Measurements from ENCODE around the gene OR10A6.

OR10A6 gene

DNA sequence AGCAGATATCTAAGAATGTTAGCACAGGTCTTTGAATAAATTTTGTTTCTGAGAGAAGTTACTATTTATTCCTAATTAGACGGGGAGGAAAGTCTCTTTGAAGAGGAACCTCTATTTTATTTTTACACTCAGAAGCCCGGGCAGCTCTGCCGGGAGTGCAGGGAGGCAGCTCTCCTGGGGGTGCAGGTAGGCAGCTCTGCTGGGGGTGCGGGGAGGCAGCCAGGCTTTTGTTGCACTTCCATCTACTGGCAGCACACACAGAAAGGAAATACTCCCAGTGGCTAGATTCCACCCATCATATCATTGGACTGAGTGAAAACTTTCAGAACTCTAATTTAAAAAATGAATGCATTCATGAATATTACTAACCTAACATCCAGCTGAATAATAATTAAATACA is 24.6 kb downstream of the OR10A6 start:
- Histone ChIP-seq H3K9me3 (ENCODE audit: low read depth, low read length) (no peaks in the 10 kb centered on the region), H3K9ac (ENCODE audit: insufficient read length) (no peak overlapping the region), H3K27ac (no peak overlapping the region), H3K4me3 (no peak overlapping the region), H3K36me3 (ENCODE audit: insufficient read depth, low read length) (no peaks in the 10 kb centered on the region)
- no peak for DNase-seq (ENCODE audit: low read depth, low spot score)
- no peak for TF ChIP-seq POLR2AphosphoS5 (IDR thresholded peaks at IDR 0.05; ENCODE audit: borderline replicate concordance, low read depth, low read length)
- TF ChIP-seq FOXP2 (optimal IDR thresholded peaks at IDR 0.05; ENCODE audit: control extremely low read depth, extremely low read length, insufficient read depth), result no peak
- TF ChIP-seq EZH2 (IDR thresholded peaks at IDR 0.05), result no peak

DNA sequence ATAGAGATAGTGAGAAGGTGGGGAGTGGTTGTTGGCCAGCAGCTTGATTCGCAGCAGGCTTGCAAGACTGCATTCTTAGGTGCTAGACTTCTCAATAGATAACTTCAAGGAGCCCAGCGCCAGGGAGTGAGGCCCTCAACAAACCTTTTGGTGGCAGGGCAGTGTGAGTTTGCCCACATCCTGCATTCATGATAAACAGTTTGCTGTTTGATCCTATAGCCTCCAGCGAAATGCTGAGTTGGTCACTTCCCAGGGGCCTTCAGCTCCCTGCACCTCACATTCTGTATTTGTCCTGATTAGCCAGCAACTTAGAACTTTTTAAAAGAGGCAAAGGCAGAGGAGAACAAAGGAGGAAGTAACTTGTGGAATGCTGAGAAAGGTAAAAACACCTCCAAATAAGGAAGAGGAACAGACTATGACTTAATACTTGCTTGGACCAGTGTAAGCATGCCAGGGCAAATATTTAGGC is 25.1 kb downstream of the OR10A6 start:
- H3K27ac ChIP-seq, result no peak overlapping the region
- H3K4me3 ChIP-seq, result no peak overlapping the region
- H3K9me3 ChIP-seq (ENCODE audit: low read depth, low read length), result no peaks in the 10 kb centered on the region
- no peak for DNase-seq (ENCODE audit: low read depth, low spot score)
- no peaks in the 10 kb centered on the region for H3K36me3 ChIP-seq (ENCODE audit: insufficient read depth, low read length)
- TF ChIP-seq EZH2 (IDR thresholded peaks at IDR 0.05), result no peak
- TF ChIP-seq POLR2AphosphoS5 (IDR thresholded peaks at IDR 0.05; ENCODE audit: borderline replicate concordance, low read depth, low read length), result no peak
- TF ChIP-seq FOXP2 (optimal IDR thresholded peaks at IDR 0.05; ENCODE audit: control extremely low read depth, extremely low read length, insufficient read depth), result no peak
- no peak overlapping the region for H3K9ac ChIP-seq (ENCODE audit: insufficient read length)

DNA sequence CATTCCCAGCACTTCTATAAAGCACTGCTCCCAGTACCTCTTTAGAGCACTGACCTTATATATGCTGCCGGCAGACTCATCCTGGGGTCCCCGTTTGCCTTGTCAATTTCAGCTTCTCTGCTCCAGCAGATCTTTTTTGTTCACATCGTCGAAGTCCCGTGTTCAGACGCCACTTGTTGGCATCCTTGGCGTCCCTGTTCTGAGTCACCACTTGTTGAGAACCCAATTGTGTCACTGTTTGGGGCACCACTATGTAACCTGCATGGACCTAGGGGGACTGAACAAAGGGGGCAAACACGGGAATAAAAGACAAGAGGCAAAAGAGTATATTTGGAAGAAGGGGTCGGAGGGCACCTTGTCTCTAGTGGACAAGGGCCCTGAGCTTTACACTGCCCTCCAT is 25.5 kb downstream of the OR10A6 start:
- Histone ChIP-seq H3K27ac (no peak overlapping the region), H3K36me3 (ENCODE audit: insufficient read depth, low read length) (no peaks in the 10 kb centered on the region), H3K9ac (ENCODE audit: insufficient read length) (no peak overlapping the region), H3K4me3 (no peak overlapping the region), H3K9me3 (ENCODE audit: low read depth, low read length) (no peaks in the 10 kb centered on the region)
- no peak for DNase-seq (ENCODE audit: low read depth, low spot score)
- TF ChIP-seq FOXP2 (optimal IDR thresholded peaks at IDR 0.05; ENCODE audit: control extremely low read depth, extremely low read length, insufficient read depth), result no peak
- TF ChIP-seq EZH2 (IDR thresholded peaks at IDR 0.05), result no peak
- TF ChIP-seq POLR2AphosphoS5 (IDR thresholded peaks at IDR 0.05; ENCODE audit: borderline replicate concordance, low read depth, low read length), result no peak

DNA sequence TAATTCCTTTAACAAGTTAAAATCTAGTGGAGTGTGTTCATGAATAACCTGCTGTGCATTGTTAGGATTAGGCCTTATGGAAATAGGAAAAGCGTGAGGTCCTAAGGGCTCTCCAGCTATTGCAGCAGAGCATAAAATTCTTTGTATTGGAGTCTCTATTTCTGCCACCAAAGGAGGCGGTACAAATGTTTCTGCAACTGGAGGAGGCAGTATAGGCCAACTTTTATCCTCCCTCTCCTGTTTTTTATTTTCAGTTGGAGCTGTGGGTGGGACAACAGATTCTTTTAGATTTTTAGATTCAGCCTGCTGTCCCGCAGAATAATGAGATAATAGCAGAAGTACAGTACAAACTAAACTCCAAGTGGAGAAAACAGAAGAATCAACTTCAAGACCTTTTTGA is 26.2 kb downstream of the OR10A6 start:
- Histone ChIP-seq H3K36me3 (ENCODE audit: insufficient read depth, low read length) (no peaks in the 10 kb centered on the region), H3K27ac (no peak overlapping the region), H3K4me3 (no peak overlapping the region), H3K9me3 (ENCODE audit: low read depth, low read length) (no peaks in the 10 kb centered on the region), H3K9ac (ENCODE audit: insufficient read length) (no peak overlapping the region)
- DNase-seq (ENCODE audit: low read depth, low spot score), result no peak
- no peak for TF ChIP-seq POLR2AphosphoS5 (IDR thresholded peaks at IDR 0.05; ENCODE audit: borderline replicate concordance, low read depth, low read length)
- TF ChIP-seq EZH2 (IDR thresholded peaks at IDR 0.05), result no peak
- no peak for TF ChIP-seq FOXP2 (optimal IDR thresholded peaks at IDR 0.05; ENCODE audit: control extremely low read depth, extremely low read length, insufficient read depth)

DNA sequence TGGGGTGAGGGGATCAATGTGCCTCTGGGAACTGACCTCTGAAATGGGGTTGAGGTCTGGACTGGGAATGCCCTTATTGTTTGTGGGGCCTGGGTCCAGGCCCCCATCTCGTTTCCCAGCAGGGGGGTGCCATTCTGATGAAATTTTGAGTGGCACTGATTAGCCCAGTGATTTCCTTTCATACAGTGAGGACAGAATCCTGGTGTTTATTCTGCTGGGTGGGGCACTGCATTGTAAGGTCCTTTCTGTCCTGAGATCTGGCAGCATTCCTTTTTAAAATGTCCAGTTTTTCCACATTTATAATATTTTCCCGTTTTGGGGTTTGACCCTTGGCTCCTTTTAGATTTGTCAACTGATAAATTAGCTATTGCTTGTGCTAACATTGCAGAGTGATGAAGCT is 27.1 kb downstream of the OR10A6 start:
- no peak overlapping the region for H3K4me3 ChIP-seq
- H3K9ac ChIP-seq (ENCODE audit: insufficient read length), result no peak overlapping the region
- no peak for DNase-seq (ENCODE audit: low read depth, low spot score)
- H3K36me3 ChIP-seq (ENCODE audit: insufficient read depth, low read length), result no peaks in the 10 kb centered on the region
- TF ChIP-seq FOXP2 (optimal IDR thresholded peaks at IDR 0.05; ENCODE audit: control extremely low read depth, extremely low read length, insufficient read depth) (no peak), POLR2AphosphoS5 (IDR thresholded peaks at IDR 0.05; ENCODE audit: borderline replicate concordance, low read depth, low read length) (no peak), EZH2 (IDR thresholded peaks at IDR 0.05) (no peak)
- H3K9me3 ChIP-seq (ENCODE audit: low read depth, low read length), result no peaks in the 10 kb centered on the region
- no peak overlapping the region for H3K27ac ChIP-seq

DNA sequence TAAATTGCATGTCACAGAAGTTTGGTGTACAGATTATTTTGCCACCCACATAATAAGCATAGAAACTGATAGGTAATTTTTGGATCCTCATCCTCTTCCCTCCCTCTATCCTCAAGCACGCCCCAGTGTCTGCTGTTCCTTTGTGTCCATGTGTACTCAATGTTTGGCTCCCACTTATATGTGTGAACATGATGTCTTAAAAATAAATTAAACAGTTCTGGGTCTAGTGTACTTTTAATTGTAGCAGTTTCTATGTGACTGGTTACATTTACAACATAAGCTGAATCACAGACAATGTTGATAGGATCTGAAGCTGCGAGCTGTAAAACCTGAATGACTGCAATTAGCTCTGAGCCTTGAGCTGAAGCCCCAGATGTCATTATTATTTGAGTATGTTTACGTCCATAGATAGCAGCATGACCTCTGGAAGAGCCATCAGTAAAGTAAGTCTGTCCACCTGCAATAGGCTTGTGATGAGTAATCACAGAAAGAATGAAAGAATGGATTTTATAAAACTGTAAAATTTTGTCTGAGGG is 29.7 kb downstream of the OR10A6 start:
- no peak for DNase-seq (ENCODE audit: low read depth, low spot score)
- H3K27ac ChIP-seq, result no peak overlapping the region
- no peak overlapping the region for H3K9ac ChIP-seq (ENCODE audit: insufficient read length)
- no peaks in the 10 kb centered on the region for H3K36me3 ChIP-seq (ENCODE audit: insufficient read depth, low read length)
- no peak for TF ChIP-seq POLR2AphosphoS5 (IDR thresholded peaks at IDR 0.05; ENCODE audit: borderline replicate concordance, low read depth, low read length)
- H3K4me3 ChIP-seq, result no peak overlapping the region
- no peaks in the 10 kb centered on the region for H3K9me3 ChIP-seq (ENCODE audit: low read depth, low read length)

DNA sequence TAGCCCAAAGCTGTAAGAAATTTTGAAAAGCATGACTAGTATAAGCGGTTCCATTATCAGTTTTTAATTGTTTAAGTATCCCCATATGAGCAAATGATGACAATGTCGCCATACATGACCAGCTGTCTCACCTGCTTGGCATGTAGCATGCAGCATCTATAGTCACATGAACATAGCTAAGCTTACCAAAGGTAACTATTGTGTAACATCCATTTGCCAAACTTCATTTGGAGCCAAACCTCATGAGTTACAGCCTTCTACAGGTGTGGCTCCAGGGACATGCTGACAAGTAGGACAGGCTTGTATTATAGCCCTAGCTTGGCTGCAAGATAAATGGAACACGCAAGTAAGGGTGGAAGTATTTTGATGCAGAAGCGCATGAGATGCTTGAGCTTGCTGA is 30.4 kb downstream of the OR10A6 start:
- TF ChIP-seq FOXP2 (optimal IDR thresholded peaks at IDR 0.05; ENCODE audit: control extremely low read depth, extremely low read length, insufficient read depth), result no peak
- no peak for TF ChIP-seq POLR2AphosphoS5 (IDR thresholded peaks at IDR 0.05; ENCODE audit: borderline replicate concordance, low read depth, low read length)
- no peak for TF ChIP-seq EZH2 (IDR thresholded peaks at IDR 0.05)
- H3K4me3 ChIP-seq, result no peak overlapping the region
- no peak for DNase-seq (ENCODE audit: low read depth, low spot score)
- H3K36me3 ChIP-seq (ENCODE audit: insufficient read depth, low read length), result no peaks in the 10 kb centered on the region
- no peak overlapping the region for H3K9ac ChIP-seq (ENCODE audit: insufficient read length)
- H3K9me3 ChIP-seq (ENCODE audit: low read depth, low read length), result no peaks in the 10 kb centered on the region
- H3K27ac ChIP-seq, result no peak overlapping the region

DNA sequence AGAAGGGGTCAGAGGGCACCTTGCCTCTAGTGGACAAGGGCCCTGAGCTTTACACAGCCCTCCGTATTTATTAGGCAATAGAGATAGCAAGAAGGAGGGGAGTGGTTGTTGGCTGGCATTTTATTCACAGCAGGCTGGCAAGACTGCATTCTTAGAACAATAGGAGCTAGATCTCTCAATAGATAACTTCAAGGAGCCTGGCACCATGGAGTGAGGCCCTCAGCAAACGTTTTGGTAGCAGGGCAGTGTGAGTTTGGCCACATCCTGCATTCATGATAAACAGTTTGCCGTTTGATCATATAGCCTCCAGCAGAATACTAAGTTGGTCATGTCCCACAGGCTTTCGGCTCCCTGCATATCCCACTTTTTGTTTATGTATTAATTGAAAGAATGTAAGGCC is 31.6 kb downstream of the OR10A6 start:
- no peak overlapping the region for H3K9ac ChIP-seq (ENCODE audit: insufficient read length)
- H3K4me3 ChIP-seq, result no peak overlapping the region
- H3K36me3 ChIP-seq (ENCODE audit: insufficient read depth, low read length), result no peaks in the 10 kb centered on the region
- DNase-seq (ENCODE audit: low read depth, low spot score), result no peak
- no peaks in the 10 kb centered on the region for H3K9me3 ChIP-seq (ENCODE audit: low read depth, low read length)
- no peak for TF ChIP-seq FOXP2 (optimal IDR thresholded peaks at IDR 0.05; ENCODE audit: control extremely low read depth, extremely low read length, insufficient read depth)
- TF ChIP-seq POLR2AphosphoS5 (IDR thresholded peaks at IDR 0.05; ENCODE audit: borderline replicate concordance, low read depth, low read length), result no peak
- TF ChIP-seq EZH2 (IDR thresholded peaks at IDR 0.05), result no peak
- no peak overlapping the region for H3K27ac ChIP-seq

DNA sequence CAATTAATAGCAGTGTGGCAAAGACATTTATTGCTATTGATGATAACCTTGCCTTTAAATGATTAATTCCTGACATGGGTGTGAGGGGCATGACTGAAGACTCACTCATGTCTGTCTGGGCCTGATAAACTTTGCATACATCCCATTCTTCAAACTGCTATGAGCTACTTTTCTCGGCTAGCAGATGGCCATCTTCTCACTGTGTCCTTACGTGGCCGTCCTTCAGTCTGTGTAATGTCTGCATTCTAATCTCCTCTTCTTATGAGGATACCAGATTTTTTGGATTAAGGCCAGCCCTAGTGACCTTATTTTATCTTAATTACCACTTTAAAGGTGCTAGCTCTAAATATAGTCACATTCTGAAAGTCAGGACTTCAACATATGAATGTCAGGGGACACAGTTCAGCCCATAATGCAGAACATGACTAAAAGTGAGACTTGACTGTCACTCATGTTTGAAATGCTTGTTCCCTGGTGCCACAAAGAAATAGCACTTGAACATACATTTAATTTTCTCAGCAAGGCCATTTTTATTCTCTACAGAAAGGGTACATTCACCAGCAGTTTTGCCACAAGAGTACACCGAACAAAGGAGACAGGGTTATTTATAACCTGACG is 32.3 kb downstream of the OR10A6 start:
- Histone ChIP-seq H3K27ac (no peak overlapping the region), H3K9ac (ENCODE audit: insufficient read length) (no peak overlapping the region), H3K9me3 (ENCODE audit: low read depth, low read length) (no peaks in the 10 kb centered on the region), H3K4me3 (no peak overlapping the region), H3K36me3 (ENCODE audit: insufficient read depth, low read length) (no peaks in the 10 kb centered on the region)
- TF ChIP-seq FOXP2 (optimal IDR thresholded peaks at IDR 0.05; ENCODE audit: control extremely low read depth, extremely low read length, insufficient read depth), result no peak
- TF ChIP-seq EZH2 (IDR thresholded peaks at IDR 0.05), result no peak
- TF ChIP-seq POLR2AphosphoS5 (IDR thresholded peaks at IDR 0.05; ENCODE audit: borderline replicate concordance, low read depth, low read length), result no peak
- DNase-seq (ENCODE audit: low read depth, low spot score), result no peak

All from SK-N-MC (cell line).